ENCODE results near the gene CLCN4.

CLCN4 gene

GRCh38 chrX:10244915-10245622 lies 88.3 kb downstream of the CLCN4 start:
- no peak for DNase-seq (ENCODE audit: low spot score)

- no peak for DNase-seq (ENCODE audit: low spot score)
Observed at GRCh38 chrX:10245886-10246285, 89.1 kb downstream of the CLCN4 start.

GRCh38 chrX:10246297-10246696 lies 89.5 kb downstream of the CLCN4 start:
- no peak for DNase-seq (ENCODE audit: low spot score)

- DNase-seq (ENCODE audit: low spot score), result no peak
Observed at GRCh38 chrX:10246846-10247245, 90.1 kb downstream of the CLCN4 start.

GRCh38 chrX:10254739-10255138 lies 98.0 kb downstream of the CLCN4 start:
- DNase-seq (ENCODE audit: low spot score), result no peak

- DNase-seq (ENCODE audit: low spot score), result no peak
Observed at GRCh38 chrX:10259716-10260115, 102.9 kb downstream of the CLCN4 start.

GRCh38 chrX:10265775-10266174 lies 109.0 kb downstream of the CLCN4 start:
- DNase-seq (ENCODE audit: low spot score), result no peak

- no peak for DNase-seq (ENCODE audit: low spot score)
Observed at GRCh38 chrX:10278716-10279115, 121.9 kb downstream of the CLCN4 start.

GRCh38 chrX:10280071-10280470 lies 123.3 kb downstream of the CLCN4 start:
- DNase-seq (ENCODE audit: low spot score), result no peak

GRCh38 chrX:10282490-10282889 lies 125.7 kb downstream of the CLCN4 start:
- DNase-seq (ENCODE audit: low spot score), result no peak

- no peak for DNase-seq (ENCODE audit: low spot score)
Observed at GRCh38 chrX:10286195-10286594, 129.4 kb downstream of the CLCN4 start.

Data from activated CD4-positive, alpha-beta T cell treated with anti-CD3 and anti-CD28 coated beads, Interleukin-2, Interleukin-4, amounts not matched to agents 100 ng/mL and 50 ng/mL, durations not matched to agents 16 hours and 8 hours (primary cell).